HepG2 (cell line): ENCODE data around the gene ADAR. TPM values are rescaled to one million over a fixed set of nuclear protein-coding genes. Genes with fewer than 3 reads are reported as not detected.
A peak's percentile ranks its signal among the peaks of the same experiment; 100 is the strongest.

Experiments
- AGO2 ChIP-seq: fragments of 200-400 bp; formaldehyde crosslinking; optimal IDR thresholded peaks from 2 replicates; pipeline ENCODE3; 2017; ENCODE audit warnings: mild to moderate bottlenecking, low read depth, low read length, moderate library complexity
- ARNT ChIP-seq: fragments of 450-650 bp; IDR thresholded peaks from 2 replicates; pipeline ENCODE4 v1.6.1; 2017
- ESRRA ChIP-seq: sonication (generic); formaldehyde crosslinking; IDR thresholded peaks from 2 replicates; pipeline ENCODE4 v1.5.1; 2020; ENCODE audit warnings: mild to moderate bottlenecking, low read depth, missing genetic modification reagents
- HES4 ChIP-seq: sonication (generic); formaldehyde crosslinking; IDR thresholded peaks from 2 replicates; pipeline ENCODE4 v1.9.0; 2021; ENCODE audit warnings: mild to moderate bottlenecking, missing genetic modification reagents, borderline replicate concordance
- KLF9 ChIP-seq: IDR thresholded peaks from 2 replicates; pipeline ENCODE4 v1.6.1; 2016; ENCODE audit warnings: low read depth
- NR2F2 ChIP-seq: IDR thresholded peaks from 2 replicates; pipeline ENCODE4 v1.6.1; 2012; ENCODE audit warnings: low read depth, inconsistent platforms, borderline replicate concordance
- PHF5A ChIP-seq: IDR thresholded peaks from one replicate; pipeline ENCODE4 v1.6.1; 2018; ENCODE audit warnings: low read depth, missing genetic modification reagents; ENCODE audit not compliant: unreplicated experiment
- RCOR2 ChIP-seq: IDR thresholded peaks from 2 replicates; pipeline ENCODE4 v1.6.1; 2016; ENCODE audit warnings: missing biosample characterization, missing genetic modification reagents
- RORA ChIP-seq: sonication (generic); formaldehyde crosslinking; IDR thresholded peaks from 2 replicates; pipeline ENCODE4 v1.5.0; 2020; ENCODE audit warnings: mild to moderate bottlenecking, missing genetic modification reagents, moderate library complexity
- SALL2 ChIP-seq: sonication (generic); formaldehyde crosslinking; IDR thresholded peaks from 2 replicates; pipeline ENCODE4 v1.8.1; 2023; ENCODE audit warnings: mild to moderate bottlenecking, missing genetic modification reagents, inconsistent platforms
- SNAI1 ChIP-seq: sonication (generic); formaldehyde crosslinking; IDR thresholded peaks from 2 replicates; pipeline ENCODE4 v1.5.0; 2020; ENCODE audit warnings: mild to moderate bottlenecking, missing genetic modification reagents, borderline replicate concordance
- TAF15 ChIP-seq: fragments of 200-400 bp; formaldehyde crosslinking; IDR thresholded peaks from one replicate; pipeline ENCODE4 v1.6.1; 2018; ENCODE audit warnings: mild to moderate bottlenecking, low read depth, low read length; ENCODE audit not compliant: poor library complexity, severe bottlenecking
- TBX3 ChIP-seq: fragments of 450-650 bp; IDR thresholded peaks from 2 replicates; pipeline ENCODE4 v1.6.1; 2017; ENCODE audit warnings: antibody characterized with exemption, mild to moderate bottlenecking, inconsistent platforms, borderline replicate concordance
- U2AF2 ChIP-seq: fragments of 200-400 bp; formaldehyde crosslinking; IDR thresholded peaks from 2 replicates; pipeline ENCODE4 v1.6.1; 2017; ENCODE audit warnings: low read depth, mild to moderate bottlenecking, low read length
- ZMYM3 ChIP-seq: sonication (generic); formaldehyde crosslinking; IDR thresholded peaks from 2 replicates; pipeline ENCODE4 v1.5.1; 2020; ENCODE audit warnings: mild to moderate bottlenecking, missing genetic modification reagents
- ZNF235 ChIP-seq: sonication (generic); formaldehyde crosslinking; IDR thresholded peaks from 2 replicates; pipeline ENCODE4 v1.8.1; 2023; ENCODE audit warnings: mild to moderate bottlenecking, missing genetic modification reagents, borderline replicate concordance
- polyA plus RNA-seq, 8 experiments: library from polyadenylated mRNA; depleted of rRNA in 3 of 8; stranded (reverse) in 7 of 8; unstranded in 1 of 8; fragments of >200 nt; fragmentation: Illumina TruSeq in 4 of 8; extraction: Trizol in 4 of 8; gene quantifications; 2 replicates each; pipeline versions ENCODE4 v1.2.1 to v1.2.3, GENCODE V29; 2011 to 2016; ENCODE audit warnings: low read depth in 4 of 8, missing spikeins in 1 of 8, mixed read lengths in 1 of 8; ENCODE audit not compliant: insufficient read depth in 1 of 8
- total RNA-seq, 5 experiments: library from RNA; depleted of rRNA; stranded (reverse); fragments of >200 nt; fragmentation: Illumina TruSeq; extraction: Trizol; gene quantifications; 2 replicates each; pipeline ENCODE4 v1.2.3, GENCODE V29; 2016; ENCODE audit warnings: low read depth in 1 of 5
- TF ChIP-seq, protein P1 (sequence below): sonication (generic); formaldehyde crosslinking; IDR thresholded peaks from 2 replicates; pipeline ENCODE4 v1.4.0; 2020; ENCODE audit warnings: mild to moderate bottlenecking, missing genetic modification reagents, borderline replicate concordance
- TF ChIP-seq, protein P2 (sequence below): IDR thresholded peaks from 2 replicates; pipeline ENCODE4 v1.6.1; 2016; ENCODE audit warnings: low read depth, control low read depth
- TF ChIP-seq, protein P3 (sequence below): sonication (generic); formaldehyde crosslinking; IDR thresholded peaks from 2 replicates; pipeline ENCODE4 v1.4.0; 2020; ENCODE audit warnings: missing genetic modification reagents, borderline replicate concordance

ADAR gene
- total and polyA plus RNA-seq, 2 of the 13 experiments (the other 11 are each of a cell fraction or from before 2014, with no cell fraction given): 70.8 to 86.2 TPM

DNA sequence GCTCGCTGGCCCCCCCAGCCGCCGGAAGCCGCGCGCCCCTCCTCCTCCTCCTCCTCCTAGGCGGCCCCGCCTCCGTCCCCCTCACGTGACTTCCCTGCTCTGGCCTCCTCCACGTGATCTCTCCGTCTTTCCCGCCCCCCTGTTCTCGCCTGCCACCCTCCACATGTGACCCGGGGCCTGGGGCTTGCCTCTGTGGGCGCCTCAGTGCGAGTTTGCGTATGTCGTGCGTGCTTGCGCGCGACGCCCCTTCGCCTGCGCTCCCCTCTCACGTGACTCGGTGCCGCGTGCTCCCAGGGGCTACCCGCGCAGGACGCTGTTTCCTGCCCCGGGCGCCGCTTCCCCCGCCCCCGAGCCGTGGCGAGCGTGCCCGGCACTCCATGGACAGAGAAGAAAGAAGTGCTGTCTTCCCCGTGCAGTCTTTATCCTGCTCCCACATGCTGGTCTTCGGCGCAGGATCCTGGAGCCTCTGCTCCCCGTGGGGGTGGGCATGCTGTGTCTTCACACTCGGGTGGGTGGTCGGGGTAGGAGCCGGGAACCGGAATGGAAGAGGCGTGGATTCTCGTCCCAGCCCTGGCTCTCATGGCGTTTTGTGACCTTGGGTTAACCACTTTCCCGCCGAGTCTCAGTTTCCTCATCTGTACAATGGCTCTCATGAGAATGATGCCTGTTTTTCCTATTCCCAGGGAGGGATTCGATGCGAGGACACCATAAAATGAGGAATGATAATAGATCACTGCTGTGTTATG is 49.1 kb downstream of the ADAR start (continued):
- TF ChIP-seq, protein P1, sequence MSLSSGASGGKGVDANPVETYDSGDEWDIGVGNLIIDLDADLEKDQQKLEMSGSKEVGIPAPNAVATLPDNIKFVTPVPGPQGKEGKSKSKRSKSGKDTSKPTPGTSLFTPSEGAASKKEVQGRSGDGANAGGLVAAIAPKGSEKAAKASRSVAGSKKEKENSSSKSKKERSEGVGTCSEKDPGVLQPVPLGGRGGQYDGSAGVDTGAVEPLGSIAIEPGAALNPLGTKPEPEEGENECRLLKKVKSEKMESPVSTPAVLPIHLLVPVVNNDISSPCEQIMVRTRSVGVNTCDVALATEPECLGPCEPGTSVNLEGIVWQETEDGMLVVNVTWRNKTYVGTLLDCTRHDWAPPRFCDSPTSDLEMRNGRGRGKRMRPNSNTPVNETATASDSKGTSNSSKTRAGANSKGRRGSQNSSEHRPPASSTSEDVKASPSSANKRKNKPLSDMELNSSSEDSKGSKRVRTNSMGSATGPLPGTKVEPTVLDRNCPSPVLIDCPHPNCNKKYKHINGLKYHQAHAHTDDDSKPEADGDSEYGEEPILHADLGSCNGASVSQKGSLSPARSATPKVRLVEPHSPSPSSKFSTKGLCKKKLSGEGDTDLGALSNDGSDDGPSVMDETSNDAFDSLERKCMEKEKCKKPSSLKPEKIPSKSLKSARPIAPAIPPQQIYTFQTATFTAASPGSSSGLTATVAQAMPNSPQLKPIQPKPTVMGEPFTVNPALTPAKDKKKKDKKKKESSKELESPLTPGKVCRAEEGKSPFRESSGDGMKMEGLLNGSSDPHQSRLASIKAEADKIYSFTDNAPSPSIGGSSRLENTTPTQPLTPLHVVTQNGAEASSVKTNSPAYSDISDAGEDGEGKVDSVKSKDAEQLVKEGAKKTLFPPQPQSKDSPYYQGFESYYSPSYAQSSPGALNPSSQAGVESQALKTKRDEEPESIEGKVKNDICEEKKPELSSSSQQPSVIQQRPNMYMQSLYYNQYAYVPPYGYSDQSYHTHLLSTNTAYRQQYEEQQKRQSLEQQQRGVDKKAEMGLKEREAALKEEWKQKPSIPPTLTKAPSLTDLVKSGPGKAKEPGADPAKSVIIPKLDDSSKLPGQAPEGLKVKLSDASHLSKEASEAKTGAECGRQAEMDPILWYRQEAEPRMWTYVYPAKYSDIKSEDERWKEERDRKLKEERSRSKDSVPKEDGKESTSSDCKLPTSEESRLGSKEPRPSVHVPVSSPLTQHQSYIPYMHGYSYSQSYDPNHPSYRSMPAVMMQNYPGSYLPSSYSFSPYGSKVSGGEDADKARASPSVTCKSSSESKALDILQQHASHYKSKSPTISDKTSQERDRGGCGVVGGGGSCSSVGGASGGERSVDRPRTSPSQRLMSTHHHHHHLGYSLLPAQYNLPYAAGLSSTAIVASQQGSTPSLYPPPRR (CRISPR knock-in tag): peak; percentile 94
- TF ChIP-seq ARNT (no peak), TAF15 (no peak), HES4 (CRISPR knock-in tag) (peak; percentile 99), SALL2 (CRISPR knock-in tag) (peak; percentile 99), ZMYM3 (peak; percentile 96; the same call in 1 of the 2 replicates), SNAI1 (CRISPR knock-in tag) (peak; percentile 82; the same call in 1 of the 2 replicates), U2AF2 (no peak; the same call in 1 of the 2 replicates), AGO2 (peak; percentile 62), RORA (CRISPR knock-in tag) (no peak), KLF9 (CRISPR knock-in tag) (peak; percentile 94), ESRRA (CRISPR knock-in tag) (peak; percentile 88; the same call in 1 of the 2 replicates), RCOR2 (CRISPR knock-in tag) (peak; percentile 78), NR2F2 (no peak), TBX3 (peak; percentile 88), PHF5A (no peak), ZNF235 (CRISPR knock-in tag) (peak; percentile 90; the same call in 1 of the 2 replicates)
- TF ChIP-seq, protein P2, sequence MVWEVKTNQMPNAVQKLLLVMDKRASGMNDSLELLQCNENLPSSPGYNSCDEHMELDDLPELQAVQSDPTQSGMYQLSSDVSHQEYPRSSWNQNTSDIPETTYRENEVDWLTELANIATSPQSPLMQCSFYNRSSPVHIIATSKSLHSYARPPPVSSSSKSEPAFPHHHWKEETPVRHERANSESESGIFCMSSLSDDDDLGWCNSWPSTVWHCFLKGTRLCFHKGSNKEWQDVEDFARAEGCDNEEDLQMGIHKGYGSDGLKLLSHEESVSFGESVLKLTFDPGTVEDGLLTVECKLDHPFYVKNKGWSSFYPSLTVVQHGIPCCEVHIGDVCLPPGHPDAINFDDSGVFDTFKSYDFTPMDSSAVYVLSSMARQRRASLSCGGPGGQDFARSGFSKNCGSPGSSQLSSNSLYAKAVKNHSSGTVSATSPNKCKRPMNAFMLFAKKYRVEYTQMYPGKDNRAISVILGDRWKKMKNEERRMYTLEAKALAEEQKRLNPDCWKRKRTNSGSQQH: no peak; the same call in 1 of the 2 replicates
- TF ChIP-seq, protein P3, sequence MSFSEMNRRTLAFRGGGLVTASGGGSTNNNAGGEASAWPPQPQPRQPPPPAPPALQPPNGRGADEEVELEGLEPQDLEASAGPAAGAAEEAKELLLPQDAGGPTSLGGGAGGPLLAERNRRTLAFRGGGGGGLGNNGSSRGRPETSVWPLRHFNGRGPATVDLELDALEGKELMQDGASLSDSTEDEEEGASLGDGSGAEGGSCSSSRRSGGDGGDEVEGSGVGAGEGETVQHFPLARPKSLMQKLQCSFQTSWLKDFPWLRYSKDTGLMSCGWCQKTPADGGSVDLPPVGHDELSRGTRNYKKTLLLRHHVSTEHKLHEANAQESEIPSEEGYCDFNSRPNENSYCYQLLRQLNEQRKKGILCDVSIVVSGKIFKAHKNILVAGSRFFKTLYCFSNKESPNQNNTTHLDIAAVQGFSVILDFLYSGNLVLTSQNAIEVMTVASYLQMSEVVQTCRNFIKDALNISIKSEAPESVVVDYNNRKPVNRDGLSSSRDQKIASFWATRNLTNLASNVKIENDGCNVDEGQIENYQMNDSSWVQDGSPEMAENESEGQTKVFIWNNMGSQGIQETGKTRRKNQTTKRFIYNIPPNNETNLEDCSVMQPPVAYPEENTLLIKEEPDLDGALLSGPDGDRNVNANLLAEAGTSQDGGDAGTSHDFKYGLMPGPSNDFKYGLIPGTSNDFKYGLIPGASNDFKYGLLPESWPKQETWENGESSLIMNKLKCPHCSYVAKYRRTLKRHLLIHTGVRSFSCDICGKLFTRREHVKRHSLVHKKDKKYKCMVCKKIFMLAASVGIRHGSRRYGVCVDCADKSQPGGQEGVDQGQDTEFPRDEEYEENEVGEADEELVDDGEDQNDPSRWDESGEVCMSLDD (CRISPR knock-in tag): peak; percentile 83; the same call in 1 of the 2 replicates
